Measurements from ENCODE around the gene SLC13A2. TPM values are rescaled to one million over a fixed set of nuclear protein-coding genes. Genes with fewer than 3 reads are reported as not detected.

Gene SLC13A2
- total and polyA plus RNA-seq, 12 donors = not detected

DNA sequence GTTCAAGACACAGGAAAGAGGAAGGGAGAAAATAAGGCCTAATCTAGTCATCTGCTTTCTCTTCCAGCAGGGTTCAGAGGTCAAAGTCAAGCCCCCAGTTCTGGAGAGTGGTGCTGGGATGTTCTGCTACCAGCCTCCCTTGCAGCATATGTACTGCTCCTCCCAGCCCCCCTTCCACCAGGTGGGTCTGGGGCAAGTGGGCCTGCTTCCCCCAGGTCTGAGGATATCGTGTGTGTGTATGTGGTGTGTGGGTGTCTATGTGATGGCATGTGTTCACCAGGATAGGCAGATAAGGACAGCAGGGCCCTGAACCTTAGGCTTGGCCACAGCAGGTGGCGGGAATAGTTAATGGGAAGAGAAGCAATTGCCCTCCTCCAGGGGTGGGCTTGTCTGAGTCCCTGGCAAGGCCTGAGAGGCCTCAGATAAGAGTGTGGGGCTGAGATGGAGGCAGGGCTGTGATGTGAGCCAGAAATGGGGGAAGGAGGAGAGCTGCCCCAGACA lies 53.8 kb downstream of the SLC13A2 start:
- Histone ChIP-seq H3K36me3 (no peaks in the 10 kb centered on the region), H3K9me3 (no peaks in the 10 kb centered on the region), H3K4me1 (no peaks in the 10 kb centered on the region), H3K27me3 (peaks cover 0 to 12% (median 4%) of the 10 kb centered on the region in 7 donors), H3K27ac (no peak overlapping the region), H3K4me3 (no peak overlapping the region)
- DNase-seq (no peak), ATAC-seq (no peak)
- intact Hi-C loops (cut with DNase I) = no loop called here
- 92 to 93% methylated on average over 2 of the region's 2 CpGs for WGBS, 2 donors
- TF ChIP-seq, protein P1, sequence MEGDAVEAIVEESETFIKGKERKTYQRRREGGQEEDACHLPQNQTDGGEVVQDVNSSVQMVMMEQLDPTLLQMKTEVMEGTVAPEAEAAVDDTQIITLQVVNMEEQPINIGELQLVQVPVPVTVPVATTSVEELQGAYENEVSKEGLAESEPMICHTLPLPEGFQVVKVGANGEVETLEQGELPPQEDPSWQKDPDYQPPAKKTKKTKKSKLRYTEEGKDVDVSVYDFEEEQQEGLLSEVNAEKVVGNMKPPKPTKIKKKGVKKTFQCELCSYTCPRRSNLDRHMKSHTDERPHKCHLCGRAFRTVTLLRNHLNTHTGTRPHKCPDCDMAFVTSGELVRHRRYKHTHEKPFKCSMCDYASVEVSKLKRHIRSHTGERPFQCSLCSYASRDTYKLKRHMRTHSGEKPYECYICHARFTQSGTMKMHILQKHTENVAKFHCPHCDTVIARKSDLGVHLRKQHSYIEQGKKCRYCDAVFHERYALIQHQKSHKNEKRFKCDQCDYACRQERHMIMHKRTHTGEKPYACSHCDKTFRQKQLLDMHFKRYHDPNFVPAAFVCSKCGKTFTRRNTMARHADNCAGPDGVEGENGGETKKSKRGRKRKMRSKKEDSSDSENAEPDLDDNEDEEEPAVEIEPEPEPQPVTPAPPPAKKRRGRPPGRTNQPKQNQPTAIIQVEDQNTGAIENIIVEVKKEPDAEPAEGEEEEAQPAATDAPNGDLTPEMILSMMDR (IDR thresholded peaks at IDR 0.05) = no peak

DNA sequence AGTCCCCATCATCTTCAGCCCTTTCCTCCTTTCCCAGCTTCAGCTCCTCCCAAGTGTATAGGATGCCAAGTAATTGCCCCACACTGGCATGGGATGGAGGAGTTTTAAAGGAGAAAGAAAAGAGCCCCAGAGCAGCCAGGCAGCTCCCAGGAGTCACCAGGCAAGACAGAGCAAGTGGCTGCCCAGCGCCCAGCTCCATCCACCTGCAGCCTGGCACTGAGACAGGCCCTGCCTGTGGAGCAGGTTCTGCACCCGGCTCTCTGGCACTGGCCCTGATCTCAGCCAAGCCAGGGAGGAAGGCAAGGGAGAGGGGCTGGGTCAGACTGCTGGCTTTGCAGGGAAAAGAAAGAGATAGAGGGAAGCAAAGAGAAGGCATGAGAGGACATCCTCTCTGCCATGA lies 54.4 kb downstream of the SLC13A2 start:
- H3K9me3 ChIP-seq = no peaks in the 10 kb centered on the region
- ATAC-seq = no peak
- H3K4me1 ChIP-seq = no peaks in the 10 kb centered on the region
- no peak overlapping the region for H3K4me3 ChIP-seq
- peaks cover 0 to 12% (median 4%) of the 10 kb centered on the region in 7 donors for H3K27me3 ChIP-seq
- TF ChIP-seq, protein P1 (IDR thresholded peaks at IDR 0.05) = no peak
- intact Hi-C loops (cut with DNase I) = no loop called here
- H3K27ac ChIP-seq = no peak overlapping the region
- DNase-seq = no peak
- 96 to 100% methylated on average over 2 of the region's 2 CpGs for WGBS, 2 donors
- no peaks in the 10 kb centered on the region for H3K36me3 ChIP-seq

DNA sequence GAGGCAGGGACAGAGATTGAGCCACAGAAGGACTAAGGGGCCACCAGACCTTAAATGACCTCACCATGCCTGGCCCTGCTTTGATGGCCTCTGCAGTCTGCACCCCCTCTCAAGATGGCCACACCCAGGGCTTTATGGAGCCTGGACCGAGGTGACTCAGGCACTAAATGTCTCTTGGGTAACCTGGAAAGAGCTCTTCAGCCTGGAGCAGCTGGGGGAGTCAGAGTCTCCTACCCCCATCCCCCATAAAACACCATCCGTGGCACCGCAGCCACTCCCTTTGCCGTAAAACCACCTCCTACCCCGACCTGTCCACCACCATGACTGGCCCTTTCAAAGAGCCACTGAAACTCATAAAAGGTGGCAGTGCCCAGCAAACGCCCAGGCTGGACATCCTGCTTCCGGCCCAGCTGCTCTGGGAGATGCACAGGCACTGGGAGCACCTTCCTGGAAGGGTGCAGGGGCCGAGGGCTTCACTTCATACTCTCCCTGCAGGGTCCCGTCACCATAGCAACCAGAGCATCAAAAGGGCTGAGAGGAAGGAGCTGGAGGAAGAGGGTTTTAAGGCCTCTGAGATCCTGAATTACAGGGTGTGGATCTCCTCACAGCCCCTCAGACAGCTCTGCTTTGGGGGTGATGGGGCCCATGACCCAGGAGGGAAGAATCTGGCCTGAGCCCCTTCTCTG lies 55.0 kb downstream of the SLC13A2 start:
- Histone ChIP-seq H3K27ac (no peak overlapping the region), H3K27me3 (peaks cover 0 to 12% (median 4%) of the 10 kb centered on the region in 7 donors), H3K4me3 (no peak overlapping the region), H3K4me1 (no peaks in the 10 kb centered on the region), H3K36me3 (no peaks in the 10 kb centered on the region), H3K9me3 (no peaks in the 10 kb centered on the region)
- intact Hi-C loops (cut with DNase I) = no loop called here
- no peak for DNase-seq
- no peak for ATAC-seq
- TF ChIP-seq, protein P1 (IDR thresholded peaks at IDR 0.05) = no peak
- WGBS, 2 donors = 77 to 80% methylated on average over 9 of the region's 9 CpGs

DNA sequence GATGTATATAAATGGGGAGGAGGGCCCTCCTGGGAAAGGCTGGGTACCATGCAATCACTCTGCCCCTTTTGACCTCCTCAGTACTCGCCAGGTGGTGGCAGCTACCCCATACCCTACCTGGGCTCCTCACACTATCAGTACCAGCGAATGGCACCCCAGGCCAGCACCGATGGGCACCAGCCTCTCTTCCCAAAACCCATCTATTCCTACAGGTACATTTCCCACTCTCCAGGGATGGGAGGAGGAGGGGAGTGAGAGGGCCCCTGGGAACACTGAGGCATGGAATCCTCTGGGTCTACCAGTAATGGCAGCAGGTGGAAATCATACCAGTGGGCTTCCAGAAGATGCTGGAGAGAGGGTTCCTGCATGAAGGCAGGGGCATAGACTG lies 55.6 kb downstream of the SLC13A2 start:
- intact Hi-C loops (cut with DNase I) = no loop called here
- Histone ChIP-seq H3K36me3 (no peaks in the 10 kb centered on the region), H3K27ac (no peak overlapping the region), H3K9me3 (no peaks in the 10 kb centered on the region), H3K4me1 (no peaks in the 10 kb centered on the region), H3K27me3 (peaks cover 0 to 12% (median 4%) of the 10 kb centered on the region in 7 donors), H3K4me3 (no peak overlapping the region)
- WGBS, 2 donors = 83 to 88% methylated on average over 3 of the region's 3 CpGs
- TF ChIP-seq, protein P1 (IDR thresholded peaks at IDR 0.05) = no peak
- ATAC-seq (no peak), DNase-seq (no peak)
